Kidney (tissue), 14 donors: ENCODE data around the gene PHYKPL. TPM values are rescaled to one million over a fixed set of nuclear protein-coding genes. Genes with fewer than 3 reads are reported as not detected.

Experiments used
- DNase-seq, 5 donors: peaks; one replicate each; pipeline ENCODE4 v3.0.0-alpha.2; 2013 to 2020
- FAIRE-seq: peaks from 2 replicates; lab custom pipeline; 2012; peaks lifted over from hg19 to GRCh38; lab: Jason Lieb, UNC
- H3K27ac ChIP-seq, 2 donors: one replicate each; pipeline ENCODE4 v1.7.0; 2013; ENCODE audit warnings: low read depth in 2 of 2, low read length in 2 of 2, inconsistent platforms in 1 of 2
- H3K27me3 ChIP-seq: one replicate; pipeline ENCODE4 v1.7.1; 2013; ENCODE audit warnings: low read length, inconsistent platforms; ENCODE audit not compliant: control insufficient read depth, insufficient read depth
- H3K36me3 ChIP-seq, 3 donors: one replicate each; pipeline versions ENCODE4 v1.7.0 to v1.7.1; 2013; ENCODE audit warnings: low read length in 3 of 3, control low read depth in 1 of 3, inconsistent platforms in 1 of 3; ENCODE audit not compliant: insufficient read depth in 3 of 3, control insufficient read depth in 2 of 3
- H3K4me1 ChIP-seq, 3 donors: one replicate each; pipeline versions ENCODE4 v1.7.0 to v1.7.1; 2013; ENCODE audit warnings: low read length in 3 of 3, inconsistent platforms in 1 of 3, low read depth in 1 of 3; ENCODE audit not compliant: control insufficient read depth in 2 of 3, insufficient read depth in 2 of 3
- H3K4me3 ChIP-seq, 3 donors: one replicate each; pipeline versions ENCODE4 v1.7.0 to v1.8.1; 2013; ENCODE audit warnings: low read length in 3 of 3, control low read depth in 1 of 3, inconsistent platforms in 1 of 3
- H3K9ac ChIP-seq, 3 donors: one replicate each; pipeline versions ENCODE4 v1.7.0 to v1.7.1; 2013; ENCODE audit warnings: low read length in 3 of 3, control low read depth in 1 of 3, inconsistent platforms in 1 of 3
- H3K9me3 ChIP-seq, 3 donors: one replicate each; pipeline versions ENCODE4 v1.7.0 to v1.7.1; 2013; ENCODE audit warnings: low read length in 3 of 3, control low read depth in 1 of 3, inconsistent platforms in 1 of 3; ENCODE audit not compliant: control insufficient read depth in 2 of 3, insufficient read depth in 1 of 3
- intact Hi-C: fragments of 100-400 bp; cut with DNase I; formaldehyde crosslinking; loops from one replicate; pipeline ENCODE4 v1.11.1; 2022
- polyA plus RNA-seq: library from polyadenylated mRNA; stranded (reverse); fragments of 350-450 nt; fragmentation: Illumina TruSeq; extraction: RNeasy Lipid Tissue Mini Kit (QIAGEN cat#74804); gene quantifications from one replicate; pipeline ENCODE4 v1.2.3, GENCODE V29; 2014; ENCODE audit warnings: low read depth, low replicate concordance; ENCODE audit not compliant: insufficient read depth
- total RNA-seq: library from RNA; stranded (reverse); fragmentation: NEBNext Ultra II Directional; extraction: Animal tissue kit (Norgen Biotek cat#: 25700); gene quantifications from one replicate; pipeline ENCODE4 v1.2.1, GENCODE V29; 2021
- TF ChIP-seq, protein P1 (sequence below): IDR thresholded peaks from 3 replicates; pipeline ENCODE4 v1.5.1; 2012; ENCODE audit warnings: mild to moderate bottlenecking, moderate library complexity, borderline replicate concordance; ENCODE audit not compliant: insufficient read depth; ENCODE audit errors: extremely low read depth
- donor health status: control.
- donor health status: control.
- donor health status: control.
- donor health status: control.
- donor health status: control.
- donor health status: DM: yes; HTN: yes; CAD: no.
- donor health status: Normal renal cell carcinoma (clear cell type).

The PHYKPL gene
- total and polyA plus RNA-seq, 2 donors from 2014 or later: 35.3 to 116 TPM

DNA sequence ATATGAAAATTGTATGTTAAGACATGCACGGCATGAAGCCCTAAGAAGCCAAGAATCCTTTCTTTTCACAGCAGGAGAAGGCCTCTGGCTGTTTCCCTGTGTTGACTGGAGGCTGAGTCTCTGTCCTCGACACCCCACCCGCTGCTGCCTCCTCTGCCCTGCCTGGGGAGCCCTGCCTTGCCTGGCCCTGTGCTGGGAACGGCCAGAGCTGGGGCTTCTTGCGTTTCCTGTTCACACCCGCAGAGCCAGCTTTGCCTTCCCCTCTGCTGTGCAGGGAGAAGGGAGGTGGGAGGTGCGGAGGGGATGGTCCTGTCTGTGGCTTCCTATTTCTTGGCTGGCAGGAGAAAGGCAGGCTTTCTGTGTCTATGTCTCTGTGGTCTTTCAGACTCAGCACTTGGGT is 38.6 kb downstream of the PHYKPL start:
- FAIRE-seq: no peak

DNA sequence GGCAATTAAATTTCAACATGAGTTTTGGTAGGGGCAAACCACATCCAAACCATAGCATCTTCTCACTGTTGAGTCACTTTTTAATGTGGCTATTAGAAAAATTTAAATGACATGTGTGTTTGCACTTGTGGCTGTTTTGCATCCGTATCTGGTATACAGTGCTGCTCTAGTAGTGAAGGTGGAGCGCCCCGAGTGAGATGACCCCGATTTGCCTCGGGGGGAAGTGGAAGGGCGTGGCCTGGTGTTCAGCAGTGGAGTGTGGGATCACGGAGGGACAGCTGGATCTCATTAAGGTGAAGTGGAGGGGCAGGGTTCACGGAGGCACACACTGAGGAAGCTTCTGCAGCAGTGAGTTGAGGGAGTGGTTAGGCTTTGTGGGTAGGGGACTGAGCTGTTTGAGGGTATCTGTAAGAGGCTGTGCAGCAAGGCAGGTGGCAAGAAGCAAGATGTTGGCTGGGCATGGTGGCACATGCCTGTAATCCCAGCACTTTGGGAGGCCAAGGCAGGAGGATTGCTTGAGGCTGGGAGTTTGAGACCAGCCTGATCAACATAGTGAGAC is 39.3 kb downstream of the PHYKPL start:
- Histone ChIP-seq H3K27ac (no peak overlapping the region), H3K9me3 (no peaks in the 10 kb centered on the region), H3K36me3 (no peaks in the 10 kb centered on the region), H3K9ac (no peak overlapping the region), H3K27me3 (no peaks in the 10 kb centered on the region), H3K4me1 (no peaks in the 10 kb centered on the region), H3K4me3 (no peak overlapping the region)
- no peak for FAIRE-seq
- DNase-seq: no peak
- TF ChIP-seq, protein P1, sequence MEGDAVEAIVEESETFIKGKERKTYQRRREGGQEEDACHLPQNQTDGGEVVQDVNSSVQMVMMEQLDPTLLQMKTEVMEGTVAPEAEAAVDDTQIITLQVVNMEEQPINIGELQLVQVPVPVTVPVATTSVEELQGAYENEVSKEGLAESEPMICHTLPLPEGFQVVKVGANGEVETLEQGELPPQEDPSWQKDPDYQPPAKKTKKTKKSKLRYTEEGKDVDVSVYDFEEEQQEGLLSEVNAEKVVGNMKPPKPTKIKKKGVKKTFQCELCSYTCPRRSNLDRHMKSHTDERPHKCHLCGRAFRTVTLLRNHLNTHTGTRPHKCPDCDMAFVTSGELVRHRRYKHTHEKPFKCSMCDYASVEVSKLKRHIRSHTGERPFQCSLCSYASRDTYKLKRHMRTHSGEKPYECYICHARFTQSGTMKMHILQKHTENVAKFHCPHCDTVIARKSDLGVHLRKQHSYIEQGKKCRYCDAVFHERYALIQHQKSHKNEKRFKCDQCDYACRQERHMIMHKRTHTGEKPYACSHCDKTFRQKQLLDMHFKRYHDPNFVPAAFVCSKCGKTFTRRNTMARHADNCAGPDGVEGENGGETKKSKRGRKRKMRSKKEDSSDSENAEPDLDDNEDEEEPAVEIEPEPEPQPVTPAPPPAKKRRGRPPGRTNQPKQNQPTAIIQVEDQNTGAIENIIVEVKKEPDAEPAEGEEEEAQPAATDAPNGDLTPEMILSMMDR: no peak
- intact Hi-C loops: no loop called here

More for the DNA sequence above, 38.6 kb downstream of the PHYKPL start:
- Histone ChIP-seq H3K9ac (no peak overlapping the region), H3K27ac (no peak overlapping the region), H3K9me3 (no peaks in the 10 kb centered on the region), H3K36me3 (no peaks in the 10 kb centered on the region), H3K4me3 (no peak overlapping the region), H3K27me3 (no peaks in the 10 kb centered on the region), H3K4me1 (no peaks in the 10 kb centered on the region)
- intact Hi-C loops: no loop called here
- TF ChIP-seq, protein P1: no peak
- no peak for DNase-seq

DNA sequence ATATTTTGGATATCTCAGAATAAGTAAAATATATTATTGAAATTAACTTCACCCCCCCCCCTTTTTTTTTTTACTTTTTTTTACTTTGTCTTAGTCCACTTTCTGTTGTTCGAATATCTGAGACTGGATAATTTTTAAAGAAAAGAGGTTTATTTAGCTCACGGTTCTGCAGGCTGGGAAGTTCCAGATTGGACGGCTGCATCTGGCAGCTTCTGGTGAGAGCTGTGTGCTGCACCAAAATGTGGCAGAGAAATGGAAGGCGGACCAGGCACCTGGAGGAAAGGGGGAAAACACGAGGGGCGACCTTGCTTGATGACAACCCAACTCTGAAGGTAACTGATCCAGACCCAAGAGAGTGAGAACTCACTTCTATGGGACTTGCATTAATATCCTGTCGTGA is 39.8 kb downstream of the PHYKPL start:
- Histone ChIP-seq H3K4me1 (no peaks in the 10 kb centered on the region), H3K4me3 (no peak overlapping the region), H3K9ac (no peak overlapping the region), H3K27ac (no peak overlapping the region), H3K27me3 (no peaks in the 10 kb centered on the region), H3K9me3 (no peaks in the 10 kb centered on the region), H3K36me3 (no peaks in the 10 kb centered on the region)
- intact Hi-C loops: no loop called here
- TF ChIP-seq, protein P1: no peak
- no peak for FAIRE-seq
- DNase-seq: no peak

DNA sequence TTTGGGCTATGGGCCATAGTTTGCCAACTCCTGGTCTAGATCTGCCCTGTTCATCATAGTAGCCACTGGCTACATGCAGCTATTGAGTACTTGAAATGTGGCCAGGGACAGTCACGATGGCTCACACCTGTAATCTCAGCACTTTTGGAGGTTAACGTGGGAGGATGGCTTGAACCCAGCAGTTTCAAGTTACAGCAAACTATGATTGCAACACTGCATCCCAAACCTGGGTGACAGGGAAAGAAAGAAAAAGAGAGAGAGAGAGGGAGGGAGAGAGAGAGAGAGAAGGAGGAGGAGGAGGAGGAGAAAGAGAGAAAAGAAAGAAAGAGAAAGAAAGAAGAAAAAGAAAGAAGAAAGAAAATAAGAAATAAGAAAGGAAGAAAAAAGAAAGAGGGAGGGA is 40.4 kb downstream of the PHYKPL start:
- H3K9me3 ChIP-seq: no peaks in the 10 kb centered on the region
- H3K27ac ChIP-seq: no peak overlapping the region
- no peak overlapping the region for H3K4me3 ChIP-seq
- no peaks in the 10 kb centered on the region for H3K36me3 ChIP-seq
- H3K4me1 ChIP-seq: no peaks in the 10 kb centered on the region
- DNase-seq: no peak
- FAIRE-seq: no peak
- H3K9ac ChIP-seq: no peak overlapping the region
- no peaks in the 10 kb centered on the region for H3K27me3 ChIP-seq
- intact Hi-C loops: no loop called here
- TF ChIP-seq, protein P1: no peak
